Measurements from ENCODE around the gene FARP2. TPM values are rescaled to one million over a fixed set of nuclear protein-coding genes. Genes with fewer than 3 reads are reported as not detected.

The FARP2 gene
- total and polyA plus RNA-seq, 2 of the 13 experiments (the other 11 are each of a cell fraction or from before 2014, with no cell fraction given), result 28.0 to 45.4 TPM

GRCh38 chr2:241315879-241316631 lies 40.0 kb upstream of the FARP2 start, which contains the start of gene SEPTIN2 (continued):
- TF ChIP-seq MED8 (CRISPR knock-in tag; IDR thresholded peaks at IDR 0.05; ENCODE audit: insufficient replicate concordance) (no peak), GLMP (CRISPR knock-in tag; IDR thresholded peaks at IDR 0.05; ENCODE audit: borderline replicate concordance) (no peak), NPAS2 (CRISPR knock-in tag; IDR thresholded peaks at IDR 0.05; ENCODE audit: borderline replicate concordance) (no peak), HMGA1 (CRISPR knock-in tag; conservative IDR thresholded peaks at IDR 0.05) (no peak), ZNF615 (CRISPR knock-in tag; IDR thresholded peaks at IDR 0.05; ENCODE audit: borderline replicate concordance) (no peak), ZNF432 (CRISPR knock-in tag; IDR thresholded peaks at IDR 0.05; ENCODE audit: borderline replicate concordance) (no peak), ATF1 (CRISPR knock-in tag; IDR thresholded peaks at IDR 0.05) (no peak), KDM5B (CRISPR knock-in tag; IDR thresholded peaks at IDR 0.05; ENCODE audit: borderline replicate concordance) (no peak; the same call in 1 of the 2 replicates), ZBTB33 (CRISPR knock-in tag; IDR thresholded peaks at IDR 0.05) (no peak; the same call in 1 of the 2 replicates), DNMT1 (CRISPR knock-in tag; IDR thresholded peaks at IDR 0.05) (0 out of 2 replicates have a peak, but pooled peaks have one; percentile 35), ZNF703 (CRISPR knock-in tag; IDR thresholded peaks at IDR 0.05; ENCODE audit: borderline replicate concordance) (no peak), ZBTB21 (CRISPR knock-in tag; IDR thresholded peaks at IDR 0.05) (no peak), ZNF839 (CRISPR knock-in tag; IDR thresholded peaks at IDR 0.05; ENCODE audit: borderline replicate concordance) (peak; percentile 60; the same call in 1 of the 2 replicates), ZFP36L1 (CRISPR knock-in tag; IDR thresholded peaks at IDR 0.05) (no peak), ZXDC (CRISPR knock-in tag; IDR thresholded peaks at IDR 0.05) (peak; percentile 94), GPN1 (CRISPR knock-in tag; IDR thresholded peaks at IDR 0.05; ENCODE audit: borderline replicate concordance) (peak; percentile 7), SP5 (CRISPR knock-in tag; IDR thresholded peaks at IDR 0.05; ENCODE audit: borderline replicate concordance, low read depth) (no peak), MAF1 (CRISPR knock-in tag; IDR thresholded peaks at IDR 0.05; ENCODE audit: borderline replicate concordance) (no peak)
- TF ChIP-seq, protein P1, sequence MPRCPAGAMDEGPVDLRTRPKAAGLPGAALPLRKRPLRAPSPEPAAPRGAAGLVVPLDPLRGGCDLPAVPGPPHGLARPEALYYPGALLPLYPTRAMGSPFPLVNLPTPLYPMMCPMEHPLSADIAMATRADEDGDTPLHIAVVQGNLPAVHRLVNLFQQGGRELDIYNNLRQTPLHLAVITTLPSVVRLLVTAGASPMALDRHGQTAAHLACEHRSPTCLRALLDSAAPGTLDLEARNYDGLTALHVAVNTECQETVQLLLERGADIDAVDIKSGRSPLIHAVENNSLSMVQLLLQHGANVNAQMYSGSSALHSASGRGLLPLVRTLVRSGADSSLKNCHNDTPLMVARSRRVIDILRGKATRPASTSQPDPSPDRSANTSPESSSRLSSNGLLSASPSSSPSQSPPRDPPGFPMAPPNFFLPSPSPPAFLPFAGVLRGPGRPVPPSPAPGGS (CRISPR knock-in tag; IDR thresholded peaks at IDR 0.05), result peak; percentile 69
- TF ChIP-seq, protein P2, sequence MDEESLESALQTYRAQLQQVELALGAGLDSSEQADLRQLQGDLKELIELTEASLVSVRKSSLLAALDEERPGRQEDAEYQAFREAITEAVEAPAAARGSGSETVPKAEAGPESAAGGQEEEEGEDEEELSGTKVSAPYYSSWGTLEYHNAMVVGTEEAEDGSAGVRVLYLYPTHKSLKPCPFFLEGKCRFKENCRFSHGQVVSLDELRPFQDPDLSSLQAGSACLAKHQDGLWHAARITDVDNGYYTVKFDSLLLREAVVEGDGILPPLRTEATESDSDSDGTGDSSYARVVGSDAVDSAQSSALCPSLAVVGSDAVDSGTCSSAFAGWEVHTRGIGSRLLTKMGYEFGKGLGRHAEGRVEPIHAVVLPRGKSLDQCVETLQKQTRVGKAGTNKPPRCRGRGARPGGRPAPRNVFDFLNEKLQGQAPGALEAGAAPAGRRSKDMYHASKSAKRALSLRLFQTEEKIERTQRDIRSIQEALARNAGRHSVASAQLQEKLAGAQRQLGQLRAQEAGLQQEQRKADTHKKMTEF (CRISPR knock-in tag; IDR thresholded peaks at IDR 0.05), result no peak

Data from HepG2 (cell line).